ENCODE measurements around the gene CHRM2. TPM values are rescaled to one million over a fixed set of nuclear protein-coding genes. Genes with fewer than 3 reads are reported as not detected.

The CHRM2 gene
- total RNA-seq, 1 experiment from 2014 or later, result not detected

GRCh38 chr7:136956232-136956631 lies 87.8 kb downstream of the CHRM2 start:
- H3K36me3 ChIP-seq (ENCODE audit: control insufficient read depth in 1 of 2, insufficient read depth in 2 of 2, low read length in 2 of 2), result no peaks in the 10 kb centered on the region
- no peaks in the 10 kb centered on the region for H4K20me1 ChIP-seq (ENCODE audit: insufficient read depth)
- no peak for ATAC-seq
- ChIA-PET CTCF (no interaction called here), POLR2A (no interaction called here), RAD21 (ENCODE audit: low non-redundant PET in 1 of 2, low total read pairs in 2 of 2, uncharacterized antibody in 2 of 2, unreplicated experiment in 2 of 2) (no interaction called here)
- no peak overlapping the region for H3K4me2 ChIP-seq (ENCODE audit: low read length)
- TF ChIP-seq, protein P1, sequence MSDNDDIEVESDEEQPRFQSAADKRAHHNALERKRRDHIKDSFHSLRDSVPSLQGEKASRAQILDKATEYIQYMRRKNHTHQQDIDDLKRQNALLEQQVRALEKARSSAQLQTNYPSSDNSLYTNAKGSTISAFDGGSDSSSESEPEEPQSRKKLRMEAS (IDR thresholded peaks at IDR 0.05), result no peak
- TF ChIP-seq CEBPB (IDR thresholded peaks at IDR 0.05; ENCODE audit: low read depth) (no peak), EGR1 (IDR thresholded peaks at IDR 0.05; ENCODE audit: low read depth) (no peak), EZH2phosphoT487 (IDR thresholded peaks at IDR 0.05; ENCODE audit: borderline replicate concordance) (no peak), ZBTB33 (IDR thresholded peaks at IDR 0.05; ENCODE audit: extremely low read depth, insufficient replicate concordance, low read length) (no peak), TCF7L2 (IDR thresholded peaks at IDR 0.05; ENCODE audit: borderline replicate concordance, extremely low read depth, insufficient read depth, insufficient read length) (no peak), CBX3 (IDR thresholded peaks at IDR 0.05; ENCODE audit: low read depth) (no peak), RAD21 (IDR thresholded peaks at IDR 0.05; ENCODE audit: low read depth) (no peak), FOSL1 (IDR thresholded peaks at IDR 0.05; ENCODE audit: low read depth) (no peak), SIN3A (IDR thresholded peaks at IDR 0.05; ENCODE audit: low read depth) (no peak), SRF (IDR thresholded peaks at IDR 0.05; ENCODE audit: low read depth) (no peak), ZFX (IDR thresholded peaks at IDR 0.05) (no peak), POLR2AphosphoS5 (IDR thresholded peaks at IDR 0.05; ENCODE audit: low read depth, low read length) (no peak), SP1 (IDR thresholded peaks at IDR 0.05; ENCODE audit: low read depth) (no peak)
- TF ChIP-seq, protein P2, sequence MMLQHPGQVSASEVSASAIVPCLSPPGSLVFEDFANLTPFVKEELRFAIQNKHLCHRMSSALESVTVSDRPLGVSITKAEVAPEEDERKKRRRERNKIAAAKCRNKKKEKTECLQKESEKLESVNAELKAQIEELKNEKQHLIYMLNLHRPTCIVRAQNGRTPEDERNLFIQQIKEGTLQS (IDR thresholded peaks at IDR 0.05), result no peak
- TF ChIP-seq, protein P3, sequence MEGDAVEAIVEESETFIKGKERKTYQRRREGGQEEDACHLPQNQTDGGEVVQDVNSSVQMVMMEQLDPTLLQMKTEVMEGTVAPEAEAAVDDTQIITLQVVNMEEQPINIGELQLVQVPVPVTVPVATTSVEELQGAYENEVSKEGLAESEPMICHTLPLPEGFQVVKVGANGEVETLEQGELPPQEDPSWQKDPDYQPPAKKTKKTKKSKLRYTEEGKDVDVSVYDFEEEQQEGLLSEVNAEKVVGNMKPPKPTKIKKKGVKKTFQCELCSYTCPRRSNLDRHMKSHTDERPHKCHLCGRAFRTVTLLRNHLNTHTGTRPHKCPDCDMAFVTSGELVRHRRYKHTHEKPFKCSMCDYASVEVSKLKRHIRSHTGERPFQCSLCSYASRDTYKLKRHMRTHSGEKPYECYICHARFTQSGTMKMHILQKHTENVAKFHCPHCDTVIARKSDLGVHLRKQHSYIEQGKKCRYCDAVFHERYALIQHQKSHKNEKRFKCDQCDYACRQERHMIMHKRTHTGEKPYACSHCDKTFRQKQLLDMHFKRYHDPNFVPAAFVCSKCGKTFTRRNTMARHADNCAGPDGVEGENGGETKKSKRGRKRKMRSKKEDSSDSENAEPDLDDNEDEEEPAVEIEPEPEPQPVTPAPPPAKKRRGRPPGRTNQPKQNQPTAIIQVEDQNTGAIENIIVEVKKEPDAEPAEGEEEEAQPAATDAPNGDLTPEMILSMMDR (IDR thresholded peaks at IDR 0.05 in 2 of 3, conservative IDR thresholded peaks at IDR 0.05 in 1 of 3; ENCODE audit: borderline replicate concordance in 1 of 3, insufficient read depth in 1 of 3, low read depth in 2 of 3, low read length in 2 of 3), result no peak
- H3K27me3 ChIP-seq (ENCODE audit: insufficient read depth, low read length), result no peaks in the 10 kb centered on the region
- no peaks in the 10 kb centered on the region for H3K4me1 ChIP-seq (ENCODE audit: control insufficient read depth in 1 of 2, insufficient read depth in 2 of 2, low read length in 2 of 2)
- H3K79me2 ChIP-seq (ENCODE audit: insufficient read depth, low read length), result no peaks in the 10 kb centered on the region
- H3K27ac ChIP-seq (ENCODE audit: low read depth, low read length), result no peak overlapping the region
- no peak overlapping the region for H3K9ac ChIP-seq (ENCODE audit: low read length)
- H3K4me3 ChIP-seq (replicated peaks in 1 of 2; ENCODE audit: low read depth in 1 of 2, low read length in 2 of 2), result no peak overlapping the region
- no peaks in the 10 kb centered on the region for H3K9me2 ChIP-seq (ENCODE audit: insufficient read depth)
- H3K9me3 ChIP-seq (ENCODE audit: control insufficient read depth in 1 of 2, insufficient read depth in 1 of 2, low read depth in 1 of 2, low read length in 2 of 2), result peaks cover 7 to 9% of the 10 kb centered on the region in 2 experiments; a peak in 2 of 4 replicates
- no TSS peak for BruUV-seq (replicated peaks)
- intact Hi-C loops (cut with micrococcal nuclease), result no loop called here
- no peak overlapping the region for H2AFZ ChIP-seq (ENCODE audit: low read depth, low read length, poor library complexity, severe bottlenecking)
- no peak for DNase-seq (ENCODE audit: low read depth, low spot score)
